Upper lobe of right lung (tissue), 1 donor: Measurements from ENCODE around the gene TRUB1. TPM values are rescaled to one million over a fixed set of nuclear protein-coding genes. Genes with fewer than 3 reads are reported as not detected.

Experiments
- ATAC-seq: fragments of 200-7000 bp; cut with Tn5 transposase; one replicate; pipeline ENCODE4 v1.9.1; 2020; ENCODE audit warnings: mild to moderate bottlenecking, moderate library complexity
- DNase-seq: peaks from one replicate; pipeline ENCODE4 v3.0.0-alpha.2; 2020
- H3K27ac ChIP-seq: fragments of 200-600 bp; one replicate; pipeline ENCODE4 v1.8.0; 2022
- H3K27me3 ChIP-seq: fragments of 200-600 bp; one replicate; pipeline ENCODE4 v1.8.0; 2022; ENCODE audit warnings: mild to moderate bottlenecking
- H3K36me3 ChIP-seq: fragments of 200-600 bp; one replicate; pipeline ENCODE4 v1.8.0; 2022
- H3K4me1 ChIP-seq: fragments of 200-600 bp; one replicate; pipeline ENCODE4 v1.8.0; 2022
- H3K4me3 ChIP-seq: fragments of 200-600 bp; one replicate; pipeline ENCODE4 v1.8.0; 2022; ENCODE audit warnings: mild to moderate bottlenecking
- H3K9me3 ChIP-seq: fragments of 200-600 bp; one replicate; pipeline ENCODE4 v1.8.0; 2022
- CTCF ChIP-seq: fragments of 200-600 bp; IDR thresholded peaks from one replicate; pipeline ENCODE4 v1.8.0; 2022; ENCODE audit warnings: antibody characterized with exemption
- intact Hi-C: fragments of 100-400 bp; cut with DNase I; formaldehyde crosslinking; loops from one replicate; pipeline ENCODE4 v1.11.0; 2022
- total RNA-seq: library from RNA; stranded (reverse); fragmentation: NEBNext Ultra II Directional; extraction: Animal tissue kit (Norgen Biotek cat#: 25700); gene quantifications from one replicate; pipeline ENCODE4 v1.2.1, GENCODE V29; 2021
- donor health status: DM: no; HTN: yes; CAD: no; lungs with severe emphysema.

The TRUB1 gene
- total RNA-seq, 1 donor from 2014 or later = 11.3 TPM

- no peak overlapping the region for H3K4me3 ChIP-seq
- no peaks in the 10 kb centered on the region for H3K27me3 ChIP-seq
- H3K36me3 ChIP-seq = no peaks in the 10 kb centered on the region
- ATAC-seq (no peak), DNase-seq (no peak)
- no peak overlapping the region for H3K27ac ChIP-seq
- H3K9me3 ChIP-seq = no peaks in the 10 kb centered on the region
- intact Hi-C loops = no loop called here
- TF ChIP-seq CTCF = no peak
- H3K4me1 ChIP-seq = no peaks in the 10 kb centered on the region
Measured at GRCh38 chr10:114998993-114999392, 61.0 kb downstream of the TRUB1 start.

GRCh38 chr10:115001506-115002381 lies 63.7 kb downstream of the TRUB1 start:
- no peaks in the 10 kb centered on the region for H3K27me3 ChIP-seq
- H3K4me3 ChIP-seq = peak overlapping the region; percentile 32
- no peak for DNase-seq
- no peak for TF ChIP-seq CTCF
- no peaks in the 10 kb centered on the region for H3K9me3 ChIP-seq
- no peaks in the 10 kb centered on the region for H3K36me3 ChIP-seq
- H3K4me1 ChIP-seq = no peaks in the 10 kb centered on the region
- no peak overlapping the region for H3K27ac ChIP-seq
- intact Hi-C loops = no loop called here
- peak; percentile 43 for ATAC-seq

GRCh38 chr10:115003396-115003795 lies 65.4 kb downstream of the TRUB1 start:
- no peaks in the 10 kb centered on the region for H3K27me3 ChIP-seq
- H3K27ac ChIP-seq = no peak overlapping the region
- H3K4me3 ChIP-seq = no peak overlapping the region
- no peak for DNase-seq
- TF ChIP-seq CTCF = no peak
- intact Hi-C loops = no loop called here
- no peak for ATAC-seq
- H3K9me3 ChIP-seq = no peaks in the 10 kb centered on the region
- no peaks in the 10 kb centered on the region for H3K4me1 ChIP-seq
- no peaks in the 10 kb centered on the region for H3K36me3 ChIP-seq

GRCh38 chr10:115004236-115004862 lies 66.4 kb downstream of the TRUB1 start:
- no peak for TF ChIP-seq CTCF
- Histone ChIP-seq H3K27me3 (no peaks in the 10 kb centered on the region), H3K36me3 (no peaks in the 10 kb centered on the region), H3K4me3 (no peak overlapping the region), H3K4me1 (no peaks in the 10 kb centered on the region), H3K9me3 (no peaks in the 10 kb centered on the region), H3K27ac (no peak overlapping the region)
- intact Hi-C loops = no loop called here
- DNase-seq (no peak), ATAC-seq (no peak)

- H3K27ac ChIP-seq = no peak overlapping the region
- no peaks in the 10 kb centered on the region for H3K27me3 ChIP-seq
- H3K4me3 ChIP-seq = no peak overlapping the region
- ATAC-seq (no peak), DNase-seq (no peak)
- no peaks in the 10 kb centered on the region for H3K36me3 ChIP-seq
- H3K9me3 ChIP-seq = no peaks in the 10 kb centered on the region
- intact Hi-C loops = no loop called here
- H3K4me1 ChIP-seq = no peaks in the 10 kb centered on the region
- no peak for TF ChIP-seq CTCF
Measured at GRCh38 chr10:115005771-115006170, 67.8 kb downstream of the TRUB1 start.
